Measurements from ENCODE around the gene GCNT1. TPM values are rescaled to one million over a fixed set of nuclear protein-coding genes. Genes with fewer than 3 reads are reported as not detected.

GCNT1 gene
- total and polyA plus RNA-seq, 2 of the 13 experiments (the other 11 are each of a cell fraction or from before 2014, with no cell fraction given) = 0.55 to 1.7 TPM

- no peak for TF ChIP-seq PRDM10 (CRISPR knock-in tag; IDR thresholded peaks at IDR 0.05; ENCODE audit: low read depth)
- TF ChIP-seq TBL1XR1 (IDR thresholded peaks at IDR 0.05; ENCODE audit: borderline replicate concordance, low read length, partially characterized antibody) = no peak
- TF ChIP-seq ZNF674 (CRISPR knock-in tag; IDR thresholded peaks at IDR 0.05; ENCODE audit: low read depth) = no peak
- TF ChIP-seq NR2F1 (CRISPR knock-in tag; IDR thresholded peaks at IDR 0.05) = no peak
Measured at GRCh38 chr9:76486151-76486550, 27.2 kb downstream of the GCNT1 start (continued).

- Histone ChIP-seq H3K36me3 (replicated peaks in 1 of 2; ENCODE audit: control insufficient read depth in 1 of 2, insufficient read depth in 2 of 2, low read length in 2 of 2) (no peaks in the 10 kb centered on the region), H2AFZ (ENCODE audit: low read length) (no peak overlapping the region), H3K9me3 (ENCODE audit: low read length) (no peaks in the 10 kb centered on the region), H3K27ac (ENCODE audit: extremely low read length, insufficient read depth, low read length) (no peak overlapping the region), H4K20me1 (ENCODE audit: insufficient read depth, low read length) (no peaks in the 10 kb centered on the region), H3K79me2 (ENCODE audit: insufficient read depth, low read length) (no peaks in the 10 kb centered on the region), H3K27me3 (ENCODE audit: control insufficient read depth in 1 of 2, insufficient read depth in 2 of 2, low read length in 2 of 2) (no peaks in the 10 kb centered on the region), H3K9ac (ENCODE audit: insufficient read depth, low read depth, low read length) (no peak overlapping the region), H3K4me2 (ENCODE audit: low read depth, low read length) (no peak overlapping the region), H3K4me3 (replicated peaks in 1 of 3; ENCODE audit: insufficient read depth in 1 of 3, low read depth in 2 of 3, low read length in 3 of 3) (no peak overlapping the region), H3K4me1 (ENCODE audit: insufficient read depth, low read length) (no peaks in the 10 kb centered on the region)
- in situ Hi-C loops (cut with HindIII; ENCODE audit: extremely low pct_ligation_motif_present, low pct_unique_long_range_greater_than_20kb) (no loop called here), intact Hi-C loops (cut with micrococcal nuclease; ENCODE audit: unreplicated experiment) (no loop called here)
- ChIA-PET CTCF (ENCODE audit: low intra/inter-chr PET ratio, low total read pairs) (no interaction called here), POLR2A (no interaction called here)
- ATAC-seq (no peak), FAIRE-seq (no peak), DNase-seq (ENCODE audit: low spot score) (no peak)
- no TSS peak for BruUV-seq (replicated peaks)
- 86% methylated on average over 6 of the region's 6 CpGs for WGBS (ENCODE audit: low lambda C conversion rate)
- TF ChIP-seq ZNF703 (CRISPR knock-in tag; IDR thresholded peaks at IDR 0.05; ENCODE audit: borderline replicate concordance) (no peak), HMGA1 (CRISPR knock-in tag; conservative IDR thresholded peaks at IDR 0.05) (no peak), TEAD3 (CRISPR knock-in tag; optimal IDR thresholded peaks at IDR 0.05; ENCODE audit: borderline replicate concordance) (no peak), RXRB (CRISPR knock-in tag; IDR thresholded peaks at IDR 0.05; ENCODE audit: borderline replicate concordance) (no peak), IKZF4 (CRISPR knock-in tag; IDR thresholded peaks at IDR 0.05; ENCODE audit: borderline replicate concordance, low read depth, not compliant biosample characterization) (no peak), THAP11 (CRISPR knock-in tag; IDR thresholded peaks at IDR 0.05) (no peak), EEA1 (CRISPR knock-in tag; IDR thresholded peaks at IDR 0.05; ENCODE audit: borderline replicate concordance) (no peak), ZNF138 (CRISPR knock-in tag; IDR thresholded peaks at IDR 0.05; ENCODE audit: low read depth) (no peak), ZNF766 (CRISPR knock-in tag; IDR thresholded peaks at IDR 0.05; ENCODE audit: borderline replicate concordance) (no peak), JUNB (CRISPR knock-in tag; IDR thresholded peaks at IDR 0.05; ENCODE audit: borderline replicate concordance) (no peak)
- TF ChIP-seq, protein P1, sequence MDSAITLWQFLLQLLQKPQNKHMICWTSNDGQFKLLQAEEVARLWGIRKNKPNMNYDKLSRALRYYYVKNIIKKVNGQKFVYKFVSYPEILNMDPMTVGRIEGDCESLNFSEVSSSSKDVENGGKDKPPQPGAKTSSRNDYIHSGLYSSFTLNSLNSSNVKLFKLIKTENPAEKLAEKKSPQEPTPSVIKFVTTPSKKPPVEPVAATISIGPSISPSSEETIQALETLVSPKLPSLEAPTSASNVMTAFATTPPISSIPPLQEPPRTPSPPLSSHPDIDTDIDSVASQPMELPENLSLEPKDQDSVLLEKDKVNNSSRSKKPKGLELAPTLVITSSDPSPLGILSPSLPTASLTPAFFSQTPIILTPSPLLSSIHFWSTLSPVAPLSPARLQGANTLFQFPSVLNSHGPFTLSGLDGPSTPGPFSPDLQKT (CRISPR knock-in tag; IDR thresholded peaks at IDR 0.05; ENCODE audit: borderline replicate concordance) = no peak
- TF ChIP-seq, protein P2, sequence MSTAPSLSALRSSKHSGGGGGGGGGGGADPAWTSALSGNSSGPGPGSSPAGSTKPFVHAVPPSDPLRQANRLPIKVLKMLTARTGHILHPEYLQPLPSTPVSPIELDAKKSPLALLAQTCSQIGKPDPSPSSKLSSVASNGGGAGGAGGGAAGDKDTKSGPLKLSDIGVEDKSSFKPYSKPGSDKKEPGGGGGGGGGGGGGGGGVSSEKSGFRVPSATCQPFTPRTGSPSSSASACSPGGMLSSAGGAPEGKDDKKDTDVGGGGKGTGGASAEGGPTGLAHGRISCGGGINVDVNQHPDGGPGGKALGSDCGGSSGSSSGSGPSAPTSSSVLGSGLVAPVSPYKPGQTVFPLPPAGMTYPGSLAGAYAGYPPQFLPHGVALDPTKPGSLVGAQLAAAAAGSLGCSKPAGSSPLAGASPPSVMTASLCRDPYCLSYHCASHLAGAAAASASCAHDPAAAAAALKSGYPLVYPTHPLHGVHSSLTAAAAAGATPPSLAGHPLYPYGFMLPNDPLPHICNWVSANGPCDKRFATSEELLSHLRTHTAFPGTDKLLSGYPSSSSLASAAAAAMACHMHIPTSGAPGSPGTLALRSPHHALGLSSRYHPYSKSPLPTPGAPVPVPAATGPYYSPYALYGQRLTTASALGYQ (CRISPR knock-in tag; IDR thresholded peaks at IDR 0.05) = no peak
Measured at GRCh38 chr9:76490249-76490990, 31.4 kb downstream of the GCNT1 start.
